Aorta (tissue), 5 donors: ENCODE results near the gene SYF2. TPM values are rescaled to one million over a fixed set of nuclear protein-coding genes. Genes with fewer than 3 reads are reported as not detected.
"Not testable (repeated sequence)": the region's sequence is repeated elsewhere in the genome, so short reads cannot be mapped to it uniquely, and the experiment has no call there.

ENCODE experiments used
- ATAC-seq: fragments of 200-7000 bp; cut with Tn5 transposase; one replicate; pipeline ENCODE4 v1.9.1; 2022; ENCODE audit warnings: moderate library complexity; ENCODE audit not compliant: low FRiP score
- DNase-seq, 2 donors: peaks; one replicate each; pipeline ENCODE4 v3.0.0-alpha.2; 2020
- H3K27ac ChIP-seq, 2 donors: one replicate each; pipeline ENCODE4 v1.5.1; 2013; ENCODE audit warnings: low read length in 2 of 2, mild to moderate bottlenecking in 2 of 2, moderate library complexity in 2 of 2, control low read depth in 1 of 2, inconsistent platforms in 1 of 2, low read depth in 1 of 2
- H3K27me3 ChIP-seq, 2 donors: one replicate each; pipeline ENCODE4 v1.6.1; 2013; ENCODE audit warnings: control low read depth in 1 of 2, low read length in 1 of 2, mild to moderate bottlenecking in 1 of 2, moderate library complexity in 1 of 2; ENCODE audit not compliant: insufficient read depth in 2 of 2, control insufficient read depth in 1 of 2
- H3K36me3 ChIP-seq, 2 donors: one replicate each; pipeline ENCODE4 v1.6.1; 2013; ENCODE audit warnings: control low read depth in 1 of 2, low read length in 1 of 2, mild to moderate bottlenecking in 1 of 2; ENCODE audit not compliant: insufficient read depth in 2 of 2, control insufficient read depth in 1 of 2
- H3K4me1 ChIP-seq, 2 donors: one replicate each; pipeline ENCODE4 v1.6.1; 2013; ENCODE audit warnings: low read length in 2 of 2, control low read depth in 1 of 2, mild to moderate bottlenecking in 1 of 2, moderate library complexity in 1 of 2; ENCODE audit not compliant: insufficient read depth in 2 of 2, control insufficient read depth in 1 of 2
- H3K4me3 ChIP-seq, 2 donors: one replicate each; pipeline ENCODE4 v1.5.1; 2013; ENCODE audit warnings: low read length in 2 of 2, control low read depth in 1 of 2, mild to moderate bottlenecking in 1 of 2
- H3K9me3 ChIP-seq: one replicate; pipeline ENCODE4 v1.6.1; 2013; ENCODE audit warnings: mild to moderate bottlenecking, low read length; ENCODE audit not compliant: control insufficient read depth
- WGBS, 2 donors: extraction: QIAGEN DNeasy Blood & Tissue Kit; methylation state at CpG; one replicate each; pipeline ENCODE4 v1.1.7; 2013; 5-methylcytosine and 5-hydroxymethylcytosine counted together
- intact Hi-C, 2 donors: fragments of 100-400 bp; cut with DNase I; formaldehyde crosslinking; loops; one replicate each; pipeline versions ENCODE4 v1.14.2 to v1.15.0; 2022
- polyA plus RNA-seq, 2 donors: library from polyadenylated mRNA; stranded (reverse); fragments of 200-250 nt; gene quantifications; one replicate each; pipeline ENCODE4 v1.2.3, GENCODE V29; 2013
- total RNA-seq, 2 donors: library from RNA; stranded (reverse); fragmentation: NEBNext Ultra II Directional; extraction: Animal tissue kit (Norgen Biotek cat#: 25700); gene quantifications; one replicate each; pipeline ENCODE4 v1.2.1, GENCODE V29; 2021
- donor health status: healthy with polysubstance abuse.
- donor health status: Bipolar disorder and iron deficiency.
- donor health status: DM: no; HTN: no; CAD: no.
- donor health status: DM: no; HTN: no; CAD: no.
- donor health status: DM: yes; HTN: yes; CAD: no.

The SYF2 gene
- total and polyA plus RNA-seq, 4 donors, result 43.0 to 142 (median 74.6) TPM

DNA sequence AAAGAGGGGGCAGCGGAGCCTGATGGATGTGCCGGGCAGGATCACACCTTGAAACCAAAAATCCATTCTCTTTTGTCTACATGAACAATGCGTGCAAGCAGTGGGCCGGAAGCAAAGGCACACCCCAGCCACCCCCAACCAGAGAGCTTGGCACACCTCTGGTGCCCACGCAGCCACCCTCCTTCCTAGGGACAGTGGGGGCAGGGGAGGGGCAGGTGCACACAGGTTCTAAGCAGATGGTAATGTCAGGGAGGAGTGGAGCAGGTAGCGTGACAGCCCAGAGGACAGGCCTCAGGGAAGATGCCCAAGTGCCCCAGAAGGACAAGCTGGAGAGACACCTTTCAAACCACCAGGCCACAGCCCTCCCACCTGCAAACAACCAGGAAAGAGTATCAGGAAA, 36.5 kb downstream of the SYF2 start:
- Histone ChIP-seq H3K27me3 (no peaks in the 10 kb centered on the region), H3K4me3 (no peak overlapping the region), H3K36me3 (no peaks in the 10 kb centered on the region), H3K9me3 (no peaks in the 10 kb centered on the region), H3K27ac (no peak overlapping the region), H3K4me1 (no peaks in the 10 kb centered on the region)
- intact Hi-C loops, result no loop called here
- 80 to 87% methylated on average over 6 of the region's 6 CpGs for WGBS, 2 donors
- no peak for ATAC-seq
- no peak for DNase-seq

DNA sequence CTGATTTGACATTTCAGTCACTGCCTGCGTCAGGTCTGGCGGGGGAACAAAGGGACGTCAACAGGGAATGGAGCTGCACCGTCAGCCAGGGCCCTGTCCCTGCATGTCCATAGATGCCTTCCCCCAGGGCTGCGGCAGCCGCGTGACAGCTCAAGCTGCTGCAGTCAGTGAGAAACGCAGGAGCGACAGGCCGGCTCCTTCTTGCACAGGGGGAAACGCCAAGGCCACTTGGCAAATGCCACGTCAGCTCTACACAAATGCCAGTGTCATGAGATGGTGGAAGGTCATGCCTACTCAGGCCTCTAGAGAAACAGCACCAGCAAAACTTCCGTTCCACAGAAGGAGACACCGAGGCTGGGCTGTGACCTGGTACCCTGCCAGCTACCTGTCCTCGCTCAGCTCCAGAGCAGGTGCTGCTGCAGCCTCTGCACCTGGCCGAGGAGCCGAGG, 37.7 kb downstream of the SYF2 start:
- no peak for ATAC-seq
- no peaks in the 10 kb centered on the region for H3K9me3 ChIP-seq
- 70 to 75% methylated on average over 17 of the region's 17 CpGs for WGBS, 2 donors
- no peaks in the 10 kb centered on the region for H3K27me3 ChIP-seq
- intact Hi-C loops, result no loop called here
- no peak overlapping the region for H3K27ac ChIP-seq
- no peaks in the 10 kb centered on the region for H3K4me1 ChIP-seq
- H3K4me3 ChIP-seq, result no peak overlapping the region
- no peak for DNase-seq
- no peaks in the 10 kb centered on the region for H3K36me3 ChIP-seq

DNA sequence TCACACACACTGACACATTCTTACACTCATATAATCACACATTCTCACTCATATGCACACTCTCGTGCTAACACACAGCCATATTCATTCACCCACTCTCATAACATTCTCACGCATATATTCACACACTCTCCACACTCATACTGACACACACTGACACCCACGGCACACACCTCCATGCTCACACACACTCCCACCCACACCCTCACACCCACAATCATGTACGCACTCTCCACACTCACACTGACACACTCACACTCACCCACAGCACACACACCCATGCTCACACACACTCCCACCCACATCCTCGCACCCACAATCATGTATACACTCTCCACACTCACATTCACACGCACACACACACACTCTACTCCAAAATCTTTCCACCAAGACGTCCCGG, 38.2 kb downstream of the SYF2 start:
- no peaks in the 10 kb centered on the region for H3K27me3 ChIP-seq
- H3K27ac ChIP-seq, result no peak overlapping the region
- WGBS, 2 donors, result 79 to 81% methylated on average over 8 of the region's 8 CpGs
- DNase-seq (no peak), ATAC-seq (no peak)
- H3K4me3 ChIP-seq, result no peak overlapping the region
- intact Hi-C loops, result no loop called here
- H3K9me3 ChIP-seq, result no peaks in the 10 kb centered on the region
- no peaks in the 10 kb centered on the region for H3K36me3 ChIP-seq
- no peaks in the 10 kb centered on the region for H3K4me1 ChIP-seq

DNA sequence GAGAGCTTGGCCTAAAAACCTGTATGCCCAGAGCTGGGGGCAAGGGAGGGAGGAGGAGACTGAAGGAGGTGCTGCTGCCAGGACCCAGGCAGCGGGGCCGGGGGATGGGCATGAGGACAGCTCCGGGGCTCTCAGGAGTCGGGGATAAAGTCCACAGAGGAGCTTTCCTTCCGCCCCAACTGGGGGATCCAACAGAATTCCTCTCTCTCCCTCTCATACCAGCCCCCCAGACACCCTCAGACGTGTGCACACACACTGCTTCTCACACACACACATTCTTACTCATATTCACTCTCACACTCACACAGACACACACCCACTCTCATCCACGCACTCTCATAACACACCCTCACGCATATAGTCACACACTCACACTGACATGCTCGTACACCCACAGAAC, 39.1 kb downstream of the SYF2 start:
- no peak overlapping the region for H3K27ac ChIP-seq
- 46 to 54% methylated on average over 9 of the region's 9 CpGs for WGBS, 2 donors
- no peaks in the 10 kb centered on the region for H3K4me1 ChIP-seq
- H3K27me3 ChIP-seq, result no peaks in the 10 kb centered on the region
- ATAC-seq (no peak), DNase-seq (no peak)
- H3K36me3 ChIP-seq, result no peaks in the 10 kb centered on the region
- intact Hi-C loops, result no loop called here
- H3K4me3 ChIP-seq, result no peak overlapping the region
- no peaks in the 10 kb centered on the region for H3K9me3 ChIP-seq

DNA sequence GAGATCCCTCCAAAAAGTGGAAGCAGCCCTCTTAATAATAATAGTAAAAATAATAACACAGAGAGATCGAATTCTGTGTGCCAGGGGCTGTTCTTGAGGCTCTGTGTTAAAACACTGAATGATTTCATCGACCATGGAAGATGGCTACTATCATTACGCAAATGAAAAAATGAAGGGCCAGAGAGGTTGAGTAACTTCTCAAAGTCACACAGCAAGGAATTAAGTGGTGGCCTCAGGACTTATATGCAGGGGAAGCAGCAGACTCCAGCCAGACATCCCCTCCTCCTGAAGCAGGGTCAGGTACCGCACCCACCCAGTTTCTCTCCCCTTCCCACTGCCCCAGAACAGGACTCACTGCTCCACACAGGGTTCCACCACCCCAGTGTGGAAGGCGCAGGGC, 40.1 kb downstream of the SYF2 start:
- no peak for DNase-seq
- no peaks in the 10 kb centered on the region for H3K4me1 ChIP-seq
- no peak overlapping the region for H3K4me3 ChIP-seq
- intact Hi-C loops, result no loop called here
- H3K27me3 ChIP-seq, result no peaks in the 10 kb centered on the region
- no peaks in the 10 kb centered on the region for H3K36me3 ChIP-seq
- H3K27ac ChIP-seq, result no peak overlapping the region
- no peaks in the 10 kb centered on the region for H3K9me3 ChIP-seq
- no peak for ATAC-seq
- WGBS, 2 donors, result 91% methylated on average over 5 of the region's 5 CpGs

DNA sequence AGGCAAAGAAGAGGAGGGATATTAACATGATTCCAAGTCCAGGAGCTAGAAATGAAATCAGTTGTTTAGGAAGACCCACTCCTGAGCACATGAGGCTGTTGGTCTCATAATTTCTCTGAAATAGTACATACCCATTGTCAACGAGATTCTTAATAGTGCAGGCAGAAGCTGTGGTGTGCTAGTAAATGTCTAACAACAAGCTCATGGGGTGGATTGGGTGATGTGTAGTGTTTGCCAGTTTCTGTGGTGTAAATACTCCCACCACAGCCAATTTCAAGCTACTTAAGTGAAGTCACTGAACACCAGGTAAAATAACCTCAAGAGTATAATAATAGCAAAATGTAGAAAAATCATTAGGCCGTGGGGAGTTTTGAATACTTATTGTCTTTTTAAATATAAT, 42.0 kb downstream of the SYF2 start:
- 86% methylated on average over 2 of the region's 2 CpGs for whole genome bisulfite sequencing, 2 donors
- no peak for ATAC-seq
- intact Hi-C loops, result no loop called here

DNA sequence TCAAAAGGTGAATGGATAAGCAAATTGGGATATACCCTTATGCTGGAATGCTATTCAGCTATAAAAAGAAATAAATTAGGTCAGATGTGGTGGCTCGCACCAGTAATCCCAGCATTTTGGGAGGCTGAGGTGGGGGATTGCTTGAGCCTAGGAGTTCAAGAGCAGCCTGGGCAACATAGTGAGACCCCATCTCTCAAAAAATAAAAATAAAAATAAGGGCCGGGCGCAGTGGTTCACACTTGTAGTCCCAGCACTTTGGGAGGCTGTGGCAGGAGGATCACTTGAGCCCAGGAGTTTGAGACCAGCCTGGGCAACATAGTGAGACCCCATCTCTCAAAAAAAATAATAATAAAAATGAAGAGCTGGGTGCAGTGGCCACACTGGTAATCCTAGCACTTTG, 44.4 kb downstream of the SYF2 start:
- H3K36me3 ChIP-seq, H3K4me3 ChIP-seq, H3K27me3 ChIP-seq, H3K27ac ChIP-seq, DNase-seq, intact Hi-C loops, ATAC-seq, H3K9me3 ChIP-seq, H3K4me1 ChIP-seq: not testable (repeated sequence)
- WGBS, 2 donors, result 97 to 99% methylated on average over 3 of the region's 3 CpGs

More for the DNA sequence above, 42.0 kb downstream of the SYF2 start:
- Histone ChIP-seq H3K27me3 (no peaks in the 10 kb centered on the region), H3K4me3 (no peak overlapping the region), H3K9me3 (no peaks in the 10 kb centered on the region), H3K4me1 (no peaks in the 10 kb centered on the region), H3K27ac (no peak overlapping the region), H3K36me3 (no peaks in the 10 kb centered on the region)
- DNase-seq, result no peak

DNA sequence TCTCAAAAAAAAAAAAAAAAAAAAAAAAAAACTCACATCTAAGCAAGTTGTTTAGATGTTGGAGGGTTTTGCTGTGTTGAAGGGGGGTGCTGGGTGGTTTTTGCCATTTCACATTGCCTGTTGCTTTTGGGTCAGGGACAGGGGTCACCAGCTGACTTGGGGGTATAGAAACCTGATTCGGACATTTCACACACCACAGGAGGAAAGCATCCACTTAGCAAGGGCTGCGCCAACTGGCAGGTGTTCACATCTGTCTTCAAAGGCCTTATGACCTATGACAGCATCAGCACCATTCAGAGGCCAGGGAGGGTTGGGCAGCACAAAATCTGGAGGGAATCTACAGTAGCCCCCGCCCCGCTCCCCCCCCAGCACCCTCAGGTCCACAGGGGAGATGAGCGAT, 45.2 kb downstream of the SYF2 start:
- no peaks in the 10 kb centered on the region for H3K27me3 ChIP-seq
- no peaks in the 10 kb centered on the region for H3K36me3 ChIP-seq
- intact Hi-C loops, result no loop called here
- no peaks in the 10 kb centered on the region for H3K9me3 ChIP-seq
- WGBS, 2 donors, result 89 to 94% methylated on average over 5 of the region's 5 CpGs
- no peak overlapping the region for H3K4me3 ChIP-seq
- no peaks in the 10 kb centered on the region for H3K4me1 ChIP-seq
- H3K27ac ChIP-seq, result no peak overlapping the region
- DNase-seq, result no peak
- no peak for ATAC-seq

DNA sequence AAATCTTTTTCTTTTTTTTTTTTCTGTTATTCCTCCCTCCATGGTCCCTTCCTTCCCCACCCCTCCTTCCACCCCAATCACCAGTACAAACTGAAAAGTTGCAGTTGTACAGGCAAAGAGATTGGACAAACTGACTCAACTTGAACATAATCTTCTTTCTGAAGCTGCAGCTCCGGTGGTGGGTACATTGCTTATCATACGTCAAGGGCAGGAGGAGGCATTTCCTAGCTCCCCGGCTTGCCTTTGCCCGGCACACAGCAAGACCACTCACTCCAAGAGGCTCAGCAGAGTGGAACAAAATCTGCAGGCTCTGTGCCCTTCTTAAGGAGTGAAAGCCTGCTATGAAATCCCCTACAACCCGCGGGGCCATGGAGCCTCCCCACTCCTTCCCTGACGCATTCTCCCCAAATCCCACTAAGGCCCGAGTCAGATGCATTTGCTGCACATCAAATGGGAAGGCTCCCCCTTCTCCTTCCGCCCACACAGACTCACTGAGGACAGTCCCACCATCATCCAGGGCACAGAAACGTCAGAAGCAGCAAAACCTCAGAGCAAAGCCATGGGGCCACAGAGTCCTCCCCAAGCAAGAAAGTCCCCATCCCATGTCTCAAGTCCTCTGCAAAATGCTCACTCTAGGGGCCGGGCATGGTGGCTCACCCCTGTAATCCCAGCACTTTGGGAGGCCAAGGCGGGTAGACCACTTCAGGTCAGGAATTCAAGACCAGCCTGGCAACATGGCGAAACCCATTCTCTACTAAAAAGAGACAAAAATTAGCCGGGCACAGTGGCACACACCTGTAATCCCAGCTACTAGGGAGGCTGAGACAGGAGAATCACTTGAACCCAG, 45.9 kb downstream of the SYF2 start:
- ATAC-seq (no peak), DNase-seq (no peak)
- no peaks in the 10 kb centered on the region for H3K36me3 ChIP-seq
- no peak overlapping the region for H3K4me3 ChIP-seq
- 67 to 72% methylated on average over 14 of the region's 14 CpGs for WGBS, 2 donors
- H3K4me1 ChIP-seq, result no peaks in the 10 kb centered on the region
- H3K9me3 ChIP-seq, result no peaks in the 10 kb centered on the region
- intact Hi-C loops, result no loop called here
- no peaks in the 10 kb centered on the region for H3K27me3 ChIP-seq
- no peak overlapping the region for H3K27ac ChIP-seq
